Pancreas (tissue), 10 donors: ENCODE results near the gene KIRREL1. TPM values are rescaled to one million over a fixed set of nuclear protein-coding genes. Genes with fewer than 3 reads are reported as not detected.

Experiments used
- ATAC-seq, 4 donors: fragments of 200-7000 bp; cut with Tn5 transposase; one replicate each; pipeline versions ENCODE4 v1.8.0 to v1.9.1; 2020; ENCODE audit warnings: mild to moderate bottlenecking in 4 of 4, moderate library complexity in 4 of 4
- DNase-seq, 6 donors: peaks; one replicate each; pipeline ENCODE4 v3.0.0-alpha.2; 2020
- FAIRE-seq: peaks from 2 replicates; lab custom pipeline; 2012; peaks lifted over from hg19 to GRCh38; lab: Jason Lieb, UNC
- H3K27ac ChIP-seq, 4 donors: fragments of 200-600 bp; sonication (generic); 1 replicate in 3 of 4; 2 replicates in 1 of 4; pipeline versions ENCODE4 v1.5.0 to v1.8.0; 2020
- H3K27me3 ChIP-seq, 4 donors: fragments of 200-600 bp; one replicate each; pipeline ENCODE4 v1.8.0; 2021
- H3K36me3 ChIP-seq, 3 donors: fragments of 200-600 bp; sonication (generic) in 1 of 3; one replicate each; pipeline versions ENCODE4 v1.5.0 to v1.8.0; 2020 to 2021
- H3K4me1 ChIP-seq, 3 donors: fragments of 200-600 bp; one replicate each; pipeline ENCODE4 v1.8.0; 2021
- H3K4me3 ChIP-seq, 4 donors: fragments of 200-600 bp; sonication (generic) in 2 of 4; one replicate each; pipeline versions ENCODE4 v1.5.0 to v1.8.0; 2020 to 2021
- H3K9me3 ChIP-seq, 4 donors: fragments of 200-600 bp; one replicate each; pipeline ENCODE4 v1.8.0; 2021
- CTCF ChIP-seq, 4 donors: fragments of 200-600 bp; sonication (generic) in 3 of 4; IDR thresholded peaks; one replicate each; pipeline versions ENCODE4 v1.5.0 to v1.8.0; 2021; ENCODE audit warnings: antibody characterized with exemption in 4 of 4
- WGBS, 2 donors: extraction: QIAGEN DNeasy Blood & Tissue Kit; methylation state at CpG; one replicate each; pipeline ENCODE4 v1.1.7; 2013; 5-methylcytosine and 5-hydroxymethylcytosine counted together
- intact Hi-C, 3 donors: fragments of 100-400 bp; cut with DNase I; formaldehyde crosslinking; loops; one replicate each; pipeline versions ENCODE4 v1.11.1 to v1.14.2; 2022
- polyA plus RNA-seq, 2 donors: library from polyadenylated mRNA; stranded (reverse); fragments of 200-250 nt; gene quantifications; one replicate each; pipeline ENCODE4 v1.2.3, GENCODE V29; 2013
- total RNA-seq, 6 donors: library from RNA; stranded (reverse); fragmentation: NEBNext Ultra II Directional in 4 of 6; extraction: Animal tissue kit (Norgen Biotek cat#: 25700) in 4 of 6; gene quantifications; one replicate each; pipeline versions ENCODE4 v1.2.1 to v1.2.4, GENCODE V29; 2021 to 2023
- donor health status: healthy with polysubstance abuse.
- donor health status: DM: no; HTN: no; CAD: no; lungs with moderate emphysema.
- donor health status: DM: no; HTN: no; CAD: no.
- donor health status: control.
- donor health status: control.
- donor health status: Bipolar disorder and iron deficiency.
- donor health status: DM: yes; HTN: yes; CAD: no.
- donor health status: DM: no; HTN: no; CAD: no.
- donor health status: DM: no; HTN: no; CAD: no.
- donor health status: DM: yes; HTN: yes; CAD: no.

KIRREL1 gene
- total and polyA plus RNA-seq, 8 donors, result 1.9 to 13.0 (median 4.1) TPM

DNA sequence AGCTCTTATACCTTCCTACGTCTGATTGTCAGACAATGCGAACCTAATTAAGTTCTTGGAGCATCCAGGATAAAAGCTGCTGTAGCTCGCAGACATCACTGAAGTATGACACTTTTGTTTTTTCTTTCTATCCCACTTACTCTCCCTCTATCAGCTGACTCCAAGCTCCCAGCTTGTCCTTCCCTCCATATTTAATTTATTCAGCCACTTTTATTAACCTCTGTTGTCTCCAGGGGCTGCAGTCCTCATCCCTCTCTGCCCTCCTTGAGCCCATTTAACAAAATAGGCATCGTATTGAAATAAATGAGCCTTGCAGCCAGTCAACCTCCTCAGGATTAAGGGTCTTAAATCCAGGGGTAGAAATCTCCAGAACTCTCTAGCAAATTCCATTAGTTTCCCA is 7.1 kb downstream of the KIRREL1 start:
- intact Hi-C loops, result no loop called here

DNA sequence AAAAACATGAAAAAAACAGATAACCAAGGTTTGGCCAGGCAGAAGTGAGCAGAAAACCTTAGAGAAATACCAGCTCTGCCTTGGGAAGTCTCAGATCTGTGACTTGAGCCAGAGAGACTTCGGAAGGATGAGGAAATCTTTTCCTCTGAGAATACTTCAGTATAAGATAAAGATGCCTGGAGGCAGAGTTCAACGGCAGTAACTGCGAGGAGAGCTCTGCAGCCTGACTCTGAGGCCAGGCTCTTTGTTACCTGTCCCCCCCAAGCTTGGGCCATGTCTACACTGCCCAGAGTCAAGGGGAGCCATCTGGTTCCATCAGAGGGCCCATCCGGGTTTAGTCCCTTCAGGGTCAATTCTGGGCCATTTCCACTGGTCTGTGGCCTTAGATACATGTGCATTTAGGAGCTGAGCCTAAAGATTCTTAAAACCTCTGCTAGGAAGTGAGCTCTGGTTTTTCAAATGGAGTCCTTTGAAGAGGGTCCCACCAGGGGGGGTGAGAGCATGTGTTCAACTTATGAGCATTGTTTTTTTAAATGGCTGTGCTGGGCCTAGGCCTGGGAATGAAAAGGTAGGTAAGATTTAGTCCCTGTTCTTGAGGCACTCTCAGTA is 8.7 kb downstream of the KIRREL1 start:
- Histone ChIP-seq H3K9me3 (no peaks in the 10 kb centered on the region), H3K36me3 (no peaks in the 10 kb centered on the region), H3K27me3 (no peaks in the 10 kb centered on the region), H3K4me3 (no peak overlapping the region), H3K4me1 (no peaks in the 10 kb centered on the region), H3K27ac (no peak overlapping the region)
- WGBS, 2 donors, result 76% methylated on average over 4 of the region's 4 CpGs
- FAIRE-seq (no peak), DNase-seq (no peak), ATAC-seq (peak in 1 of 4 donors; percentile 37)
- intact Hi-C loops, result no loop called here
- no peak for TF ChIP-seq CTCF (IDR thresholded peaks at IDR 0.05)

More for the DNA sequence above, 7.1 kb downstream of the KIRREL1 start:
- H3K27ac ChIP-seq, result no peak overlapping the region
- TF ChIP-seq CTCF (IDR thresholded peaks at IDR 0.05), result no peak
- H3K4me3 ChIP-seq, result no peak overlapping the region
- H3K9me3 ChIP-seq, result no peaks in the 10 kb centered on the region
- H3K36me3 ChIP-seq, result no peaks in the 10 kb centered on the region
- 70 to 79% methylated on average over 4 of the region's 4 CpGs for whole genome bisulfite sequencing, 2 donors
- no peaks in the 10 kb centered on the region for H3K4me1 ChIP-seq
- FAIRE-seq, result no peak
- no peak for DNase-seq
- ATAC-seq, result no peak
- H3K27me3 ChIP-seq, result no peaks in the 10 kb centered on the region

GRCh38 chr1:158002631-158003405 is 9.4 kb downstream of the KIRREL1 start:
- peak in 1 of 4 donors; percentile 23 for ATAC-seq
- no peak for FAIRE-seq
- no peak for TF ChIP-seq CTCF (IDR thresholded peaks at IDR 0.05)
- H3K4me3 ChIP-seq, result no peak overlapping the region
- no peaks in the 10 kb centered on the region for H3K4me1 ChIP-seq
- WGBS, 2 donors, result 51 to 62% methylated on average over 14 of the region's 14 CpGs
- no peaks in the 10 kb centered on the region for H3K36me3 ChIP-seq
- intact Hi-C loops, result no loop called here
- no peak overlapping the region for H3K27ac ChIP-seq
- no peak for DNase-seq
- H3K27me3 ChIP-seq, result no peaks in the 10 kb centered on the region
- no peaks in the 10 kb centered on the region for H3K9me3 ChIP-seq

DNA sequence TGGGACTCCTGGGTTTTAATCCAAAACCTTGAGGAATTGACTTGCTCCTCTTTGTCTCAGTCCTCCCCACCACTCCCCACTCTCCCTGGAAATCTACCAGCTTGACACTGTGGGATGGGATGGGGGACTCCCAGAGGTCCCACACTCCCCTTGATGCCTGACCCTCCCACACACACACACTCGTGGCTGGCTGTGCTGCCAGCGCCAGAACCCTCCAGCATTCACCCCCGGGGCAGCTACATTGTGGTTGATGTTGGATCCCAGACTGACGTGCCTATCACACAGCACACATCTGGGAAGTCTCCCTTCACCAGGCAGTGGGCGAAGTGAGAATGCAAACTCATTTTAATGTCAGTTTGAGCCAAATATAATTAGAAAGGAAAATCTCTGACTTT is 10.0 kb downstream of the KIRREL1 start:
- ATAC-seq (no peak), FAIRE-seq (no peak), DNase-seq (no peak)
- intact Hi-C loops, result no loop called here
- H3K27ac ChIP-seq, result no peak overlapping the region
- H3K4me3 ChIP-seq, result no peak overlapping the region
- no peaks in the 10 kb centered on the region for H3K36me3 ChIP-seq
- no peak for TF ChIP-seq CTCF (IDR thresholded peaks at IDR 0.05)
- 54% methylated on average over 5 of the region's 5 CpGs for WGBS, 2 donors
- no peaks in the 10 kb centered on the region for H3K27me3 ChIP-seq
- no peaks in the 10 kb centered on the region for H3K4me1 ChIP-seq
- H3K9me3 ChIP-seq, result no peaks in the 10 kb centered on the region

GRCh38 chr1:158005224-158005623 is 11.8 kb downstream of the KIRREL1 start:
- no peaks in the 10 kb centered on the region for H3K27me3 ChIP-seq
- DNase-seq, result no peak
- 52 to 53% methylated on average over 2 of the region's 2 CpGs for WGBS, 2 donors
- no peak for ATAC-seq
- peaks cover 0 to 2% (median 0%) of the 10 kb centered on the region in 3 donors for H3K4me1 ChIP-seq
- no peak overlapping the region for H3K4me3 ChIP-seq
- no peak for FAIRE-seq
- H3K36me3 ChIP-seq, result no peaks in the 10 kb centered on the region
- TF ChIP-seq CTCF (IDR thresholded peaks at IDR 0.05), result no peak
- H3K27ac ChIP-seq, result no peak overlapping the region
- no peaks in the 10 kb centered on the region for H3K9me3 ChIP-seq
- intact Hi-C loops, result no loop called here
